ENCODE data around the gene HESX1. TPM values are rescaled to one million over a fixed set of nuclear protein-coding genes. Genes with fewer than 3 reads are reported as not detected.

The HESX1 gene
- total and polyA plus RNA-seq, 9 of the 15 experiments (the other 6 are each of a cell fraction or from before 2014, with no cell fraction given), result 0.16 to 1.2 (median 0.76) TPM

GRCh38 chr3:57163751-57164150 lies 36.0 kb downstream of the HESX1 start:
- TF ChIP-seq ZSCAN29 (IDR thresholded peaks at IDR 0.05) (no peak), CHAMP1 (IDR thresholded peaks at IDR 0.05) (no peak), SREBF1 (IDR thresholded peaks at IDR 0.05; ENCODE audit: borderline replicate concordance, low read depth, low read length) (no peak), VEZF1 (CRISPR knock-in tag; IDR thresholded peaks at IDR 0.05) (0 out of 2 replicates have a peak, but pooled peaks have one; percentile 32)
- Histone ChIP-seq H3K9ac (ENCODE audit: insufficient read depth in 1 of 2, low read depth in 2 of 2, low read length in 2 of 2) (no peak overlapping the region), H4K20me1 (replicated peaks; ENCODE audit: control insufficient read depth, insufficient read depth, low read length) (no peaks in the 10 kb centered on the region), H2AFZ (ENCODE audit: low read depth, low read length) (no peak overlapping the region), H3K4me3 (no peak overlapping the region), H3K4me1 (replicated peaks in 1 of 2; ENCODE audit: control insufficient read depth in 2 of 2, insufficient read depth in 2 of 2, low read length in 2 of 2) (peaks cover 0 to 13% of the 10 kb centered on the region in 2 experiments; a peak in 2 of 5 replicates), H3K27ac (ENCODE audit: extremely low read depth, low read depth, low read length) (no peak overlapping the region), H3K9me3 (replicated peaks; ENCODE audit: control insufficient read depth, insufficient read depth, low read depth, low read length) (no peaks in the 10 kb centered on the region), H3K4me2 (ENCODE audit: insufficient read depth, low read length) (no peak overlapping the region), H3K36me3 (ENCODE audit: control insufficient read depth, insufficient read depth, low read length) (no peaks in the 10 kb centered on the region), H3K79me2 (ENCODE audit: control insufficient read depth, insufficient read depth, low read length) (no peaks in the 10 kb centered on the region), H3K9me1 (ENCODE audit: control insufficient read depth, insufficient read depth, low read length) (no peaks in the 10 kb centered on the region), H3K27me3 (ENCODE audit: control insufficient read depth in 2 of 2, insufficient read depth in 2 of 2, low read length in 2 of 2) (peaks cover 13 to 39% of the 10 kb centered on the region in 2 experiments)
- FAIRE-seq (no peak), DNase-seq (ENCODE audit: extremely low read depth in 1 of 4, low spot score in 3 of 4) (no peak), ATAC-seq (no peak)
- ChIA-PET CTCF (ENCODE audit: low intra/inter-chr PET ratio) (interaction anchor here (0.5 kb wide), 1 partner anchor 218 kb away, joined by 3 read pairs; no protein-coding TSS in a partner anchor), POLR2A (no interaction called here)
- WGBS (ENCODE audit: insufficient coverage, low coverage, missing lambda C conversion rate), result 7% methylated on average over 3 of the region's 8 CpGs
- in situ Hi-C loops (cut with MboI), result no loop called here
- intact Hi-C loops (cut with micrococcal nuclease), result loop anchor here (10.0 kb wide), 1 partner anchor 169 kb away; no protein-coding TSS in a partner anchor
- no TSS peak for BruUV-seq (replicated peaks)
